H1 (cell line): ENCODE measurements around the gene SBNO2. TPM values are rescaled to one million over a fixed set of nuclear protein-coding genes. Genes with fewer than 3 reads are reported as not detected.

Source experiments
- CTCF ChIA-PET: fragments of 300-600 bp; sonication (Branson Sonifier 250); formaldehyde crosslinking; loops from one replicate; lab custom pipeline; 2021; ENCODE audit not compliant: partially characterized antibody; lab: Charles Lee
- POLR2A ChIA-PET: fragments of 300-600 bp; sonication (Branson Sonifier 250); formaldehyde crosslinking; loops from one replicate; lab custom pipeline; 2021; ENCODE audit warnings: inconsistent platforms; ENCODE audit not compliant: partially characterized antibody; lab: Charles Lee
- DNase-seq, 2 experiments: peaks; one replicate each; pipeline versions ENCODE4 v3.0.0 to v3.0.0-alpha.2; 2010 to 2022; ENCODE audit warnings: low spot score in 2 of 2, low read depth in 1 of 2, mixed read lengths in 1 of 2
- FAIRE-seq: peaks from 2 replicates; lab custom pipeline; 2011; peaks lifted over from hg19 to GRCh38; lab: Jason Lieb, UNC
- H2AFZ ChIP-seq: 2 replicates; pipeline ENCODE4 v1.8.1; 2012; ENCODE audit warnings: low read length, inconsistent platforms
- H2AK5ac ChIP-seq: 2 replicates; pipeline ENCODE4 v1.6.1; 2013; ENCODE audit warnings: low read depth, low read length
- H2BK120ac ChIP-seq: replicated peaks from 2 replicates; pipeline ENCODE3; 2013; ENCODE audit warnings: low read depth, low read length, inconsistent platforms
- H2BK12ac ChIP-seq: 2 replicates; pipeline ENCODE4 v1.6.1; 2013; ENCODE audit warnings: low read depth, low read length
- H2BK15ac ChIP-seq: 2 replicates; pipeline ENCODE4 v1.6.1; 2013; ENCODE audit warnings: low read length
- H2BK20ac ChIP-seq: 2 replicates; pipeline ENCODE4 v1.6.1; 2013; ENCODE audit warnings: low read length
- H2BK5ac ChIP-seq: 2 replicates; pipeline ENCODE4 v1.6.1; 2013; ENCODE audit warnings: low read depth, low read length
- H3K14ac ChIP-seq: 2 replicates; pipeline ENCODE4 v1.6.1; 2013; ENCODE audit warnings: inconsistent platforms; ENCODE audit not compliant: insufficient read length
- H3K18ac ChIP-seq: 2 replicates; pipeline ENCODE4 v1.6.1; 2013; ENCODE audit warnings: low read length; ENCODE audit errors: extremely low read depth
- H3K23ac ChIP-seq: 2 replicates; pipeline ENCODE4 v1.6.1; 2013; ENCODE audit warnings: inconsistent platforms; ENCODE audit not compliant: insufficient read length
- H3K23me2 ChIP-seq: 2 replicates; pipeline ENCODE4 v1.6.1; 2013; ENCODE audit warnings: low read depth, low read length
- H3K27ac ChIP-seq: 2 replicates; pipeline ENCODE4 v1.6.1; 2011; ENCODE audit warnings: low read depth, low read length, inconsistent platforms
- H3K27me3 ChIP-seq, 4 experiments: replicated peaks in 1 of 4; 1 replicate in 1 of 4; 2 replicates in 3 of 4; pipeline versions ENCODE4 v1.6.1 to v1.8.1; 2011 to 2013; ENCODE audit warnings: low read length in 3 of 4, mild to moderate bottlenecking in 3 of 4, inconsistent platforms in 2 of 4, mixed read lengths in 2 of 4, moderate library complexity in 1 of 4; ENCODE audit not compliant: control insufficient read depth in 3 of 4, insufficient read depth in 3 of 4; ENCODE audit errors: extremely low read depth in 1 of 4
- H3K36me3 ChIP-seq, 4 experiments: 2 replicates each; pipeline versions ENCODE4 v1.6.1 to v1.8.1; 2011 to 2013; ENCODE audit warnings: mild to moderate bottlenecking in 4 of 4, low read length in 3 of 4, moderate library complexity in 2 of 4, control low read depth in 1 of 4, inconsistent platforms in 1 of 4; ENCODE audit not compliant: insufficient read depth in 4 of 4, control insufficient read depth in 2 of 4
- H3K4ac ChIP-seq: replicated peaks from 2 replicates; pipeline ENCODE3; 2013; ENCODE audit warnings: low read length, low read depth, mixed read lengths, inconsistent platforms; ENCODE audit not compliant: insufficient read length
- H3K4me1 ChIP-seq, 4 experiments: replicated peaks in 1 of 4; 1 replicate in 1 of 4; 2 replicates in 3 of 4; pipeline versions ENCODE4 v1.6.1 to v1.8.1; 2011 to 2013; ENCODE audit warnings: low read length in 3 of 4, inconsistent platforms in 2 of 4, mixed read lengths in 1 of 4; ENCODE audit not compliant: insufficient read depth in 4 of 4, control insufficient read depth in 3 of 4
- H3K4me2 ChIP-seq, 2 experiments: 2 replicates each; pipeline versions ENCODE4 v1.6.1 to v1.8.1; 2011 to 2013; ENCODE audit warnings: low read depth in 2 of 2, low read length in 2 of 2, control low read depth in 1 of 2, inconsistent platforms in 1 of 2, mild to moderate bottlenecking in 1 of 2; ENCODE audit not compliant: insufficient read depth in 1 of 2
- H3K4me3 ChIP-seq, 4 experiments: fragments of 200-600, 300-600 bp in 1 of 4; sonication (generic), shearing (Covaris generic), sonication (Bioruptor Twin) in 1 of 4; 2 replicates each; pipeline versions ENCODE4 v1.5.1 to v1.8.1; 2011 to 2016; ENCODE audit warnings: low read length in 4 of 4, low read depth in 3 of 4, control low read depth in 2 of 4, inconsistent platforms in 2 of 4, mild to moderate bottlenecking in 2 of 4, mixed read lengths in 1 of 4, moderate library complexity in 1 of 4; ENCODE audit not compliant: insufficient read depth in 2 of 4; ENCODE audit errors: extremely low read depth in 1 of 4
- H3K56ac ChIP-seq: replicated peaks from 2 replicates; pipeline ENCODE3; 2013; ENCODE audit warnings: low read depth, mild to moderate bottlenecking, mixed read lengths, low read length, inconsistent platforms; ENCODE audit not compliant: insufficient read length
- H3K79me1 ChIP-seq: 2 replicates; pipeline ENCODE4 v1.6.1; 2013; ENCODE audit warnings: low read depth, low read length, control low read depth
- H3K79me2 ChIP-seq, 2 experiments: 2 replicates each; pipeline versions ENCODE4 v1.6.1 to v1.8.1; 2012 to 2013; ENCODE audit warnings: low read length in 2 of 2, mild to moderate bottlenecking in 2 of 2, inconsistent platforms in 1 of 2; ENCODE audit not compliant: insufficient read depth in 2 of 2, control insufficient read depth in 1 of 2
- H3K9ac ChIP-seq, 4 experiments: replicated peaks in 1 of 4; 1 replicate in 1 of 4; 2 replicates in 3 of 4; pipeline versions ENCODE4 v1.6.1 to v1.8.1; 2011 to 2013; ENCODE audit warnings: low read depth in 3 of 4, low read length in 3 of 4, control low read depth in 2 of 4, mild to moderate bottlenecking in 2 of 4, moderate library complexity in 2 of 4, inconsistent platforms in 1 of 4; ENCODE audit errors: extremely low read depth in 1 of 4
- H3K9me3 ChIP-seq, 2 experiments: 2 replicates each; pipeline versions ENCODE4 v1.6.1 to v1.8.1; 2012 to 2013; ENCODE audit warnings: mild to moderate bottlenecking in 2 of 2, moderate library complexity in 2 of 2, control low read depth in 1 of 2, inconsistent platforms in 1 of 2, low read depth in 1 of 2, low read length in 1 of 2, mixed read lengths in 1 of 2; ENCODE audit not compliant: insufficient read depth in 2 of 2
- H4K20me1 ChIP-seq, 2 experiments: replicated peaks in 1 of 2; 2 replicates each; pipeline versions ENCODE3 to v1.8.1; 2011 to 2013; ENCODE audit warnings: inconsistent platforms in 2 of 2, low read length in 2 of 2, mild to moderate bottlenecking in 1 of 2; ENCODE audit not compliant: insufficient read depth in 2 of 2, control insufficient read depth in 1 of 2
- H4K5ac ChIP-seq: 2 replicates; pipeline ENCODE4 v1.6.1; 2013; ENCODE audit warnings: low read length, low read depth, mixed read lengths, inconsistent platforms; ENCODE audit not compliant: insufficient read length
- H4K8ac ChIP-seq: 2 replicates; pipeline ENCODE4 v1.8.0; 2013; ENCODE audit warnings: mild to moderate bottlenecking, moderate library complexity, low read length, inconsistent platforms; ENCODE audit not compliant: insufficient read depth; ENCODE audit errors: extremely low read depth
- H4K91ac ChIP-seq: replicated peaks from 2 replicates; pipeline ENCODE3; 2013; ENCODE audit warnings: low read length, mixed read lengths, inconsistent platforms; ENCODE audit not compliant: insufficient read length
- POLR2AphosphoS5 ChIP-seq: IDR thresholded peaks from 2 replicates; pipeline ENCODE4 v1.6.1; 2011; ENCODE audit warnings: low read depth, low read length
- WGBS, 2 experiments: shearing (Covaris generic) in 1 of 2; methylation state at CpG; one replicate each; pipeline versions ENCODE4 v1.1.6 to v1.1.7; 2013 to 2015; ENCODE audit warnings: low lambda C conversion rate in 2 of 2, mixed read lengths in 2 of 2, inconsistent platforms in 1 of 2, low coverage in 1 of 2, missing lambda C conversion rate in 1 of 2; ENCODE audit not compliant: insufficient replicate concordance in 2 of 2, insufficient coverage in 1 of 2, insufficient read length in 1 of 2; ENCODE audit errors: extremely low coverage in 1 of 2, missing lambda C conversion rate in 1 of 2; 5-methylcytosine and 5-hydroxymethylcytosine counted together
- polyA plus RNA-seq, 7 experiments: library from polyadenylated mRNA; depleted of rRNA in 3 of 7; stranded (reverse) in 5 of 7; unstranded in 2 of 7; fragments of >200 nt in 5 of 7; fragments of 200-250 nt in 2 of 7; gene quantifications; 1 replicate in 5 of 7; 2 replicates in 1 of 7; 4 replicates in 1 of 7; pipeline versions ENCODE4 v1.2.1 to v1.2.3, GENCODE V29; 2011 to 2013; ENCODE audit warnings: missing spikeins in 2 of 7, mixed read lengths in 2 of 7
- total RNA-seq: library from RNA; stranded (reverse); fragmentation: NEBNext Ultra II Directional; extraction: Animal tissue kit (Norgen Biotek cat#: 25700); gene quantifications from 2 replicates; pipeline ENCODE4 v1.2.1, GENCODE V29; 2021

Gene SBNO2
- total and polyA plus RNA-seq, 2 of the 8 experiments (the other 6 are each of a cell fraction or from before 2014, with no cell fraction given) = 12.2 to 31.4 TPM

- Histone ChIP-seq H2BK15ac (no peak overlapping the region), H3K18ac (no peak overlapping the region), H4K5ac (no peak overlapping the region), H3K36me3 (peaks cover 0 to 8% (median 0%) of the 10 kb centered on the region in 4 experiments; a peak in 1 of 8 replicates), H3K27ac (peak overlapping the region; percentile 14; the same call in 1 of the 2 replicates), H3K79me1 (peaks cover 27% of the 10 kb centered on the region), H3K79me2 (peaks cover 13 to 90% of the 10 kb centered on the region in 2 experiments; a peak in 3 of 4 replicates), H2BK120ac (no peak overlapping the region), H3K23ac (no peak overlapping the region), H2BK12ac (no peak overlapping the region), H3K14ac (no peak overlapping the region), H3K4ac (no peak overlapping the region), H3K4me2 (no peak overlapping the region), H3K4me3 (no peak overlapping the region), H2BK20ac (no peak overlapping the region), H2BK5ac (peak overlapping the region; percentile 73; the same call in 1 of the 2 replicates), H3K23me2 (no peaks in the 10 kb centered on the region), H3K4me1 (peaks cover 0 to 13% (median 7%) of the 10 kb centered on the region in 4 experiments; a peak in 4 of 7 replicates), H3K9me3 (no peaks in the 10 kb centered on the region), H3K27me3 (no peaks in the 10 kb centered on the region), H3K9ac (0 out of 7 replicates have a peak overlapping the region, but pooled peaks of 1 of the 4 experiments have one; percentile 14), H3K56ac (no peak overlapping the region), H4K8ac (no peak overlapping the region), H4K91ac (peak overlapping the region; percentile 66), H4K20me1 (peaks cover 35 to 41% of the 10 kb centered on the region in 2 experiments), H2AK5ac (no peak overlapping the region), H2AFZ (no peak overlapping the region)
- no peak for TF ChIP-seq POLR2AphosphoS5
- WGBS, 2 experiments = 91% methylated on average over 21 of the region's 21 CpGs; no CpG with 5 or more reads in 1 of the 2 experiments
- DNase-seq (no peak), FAIRE-seq (no peak)
- POLR2A ChIA-PET = interaction anchor here (0.6 to 3.3 kb wide), 10 partner anchors 7 to 252 kb away, joined by 3 to 16 read pairs (median 3); partner anchors contain the start of genes CIRBP and CNN2
- CTCF ChIA-PET = interaction anchor here (0.6 to 6.6 kb wide), 9 partner anchors 8 to 242 kb away, joined by 3 to 56 read pairs (median 3); no protein-coding TSS in a partner anchor
Measured at GRCh38 chr19:1214299-1214861, 40.3 kb upstream of the SBNO2 start.
